CD1c-positive myeloid dendritic cell (primary cell): ENCODE data around the gene NEK1.
"Not testable (repeated sequence)": the region's sequence is repeated elsewhere in the genome, so short reads cannot be mapped to it uniquely, and the experiment has no call there.

Source experiments
- DNase-seq: peaks from one replicate; pipeline ENCODE4 v3.0.0-alpha.2; 2016; ENCODE audit errors: extremely low spot score

The NEK1 gene

GRCh38 chr4:169626331-169627282 is 14.2 kb upstream of the NEK1 start:
- no peak for DNase-seq

- DNase-seq: no peak
These were observed 13.5 kb upstream of the NEK1 start for GRCh38 chr4:169625886-169626285.

- not testable (repeated sequence) for DNase-seq
These were observed 11.6 kb upstream of the NEK1 start for GRCh38 chr4:169624012-169624411.

- DNase-seq: no peak
These were observed 10.2 kb upstream of the NEK1 start for GRCh38 chr4:169622566-169622965.

- peak; percentile 56 for DNase-seq
These were observed 9.5 kb upstream of the NEK1 start for GRCh38 chr4:169621731-169622492.

- DNase-seq: no peak
These were observed 8.5 kb upstream of the NEK1 start for GRCh38 chr4:169620880-169621248.

GRCh38 chr4:169619958-169620879 is 7.8 kb upstream of the NEK1 start, which contains the start of gene CLCN3:
Gene CLCN3 (plus strand): TSS chr4:169620578. CDS start chr4:169635929, 15,351 bp downstream.
- DNase-seq: peak; percentile 99

GRCh38 chr4:169619518-169619957 is 7.2 kb upstream of the NEK1 start:
- DNase-seq: peak; percentile 52

- no peak for DNase-seq
These were observed 6.6 kb upstream of the NEK1 start for GRCh38 chr4:169618986-169619385.

GRCh38 chr4:169618286-169618685 is 5.9 kb upstream of the NEK1 start:
- DNase-seq: peak; percentile 50

GRCh38 chr4:169617306-169617705 is 4.9 kb upstream of the NEK1 start:
- DNase-seq: no peak

- no peak for DNase-seq
These were observed 4.5 kb upstream of the NEK1 start for GRCh38 chr4:169616846-169617245.

- no peak for DNase-seq
These were observed 3.2 kb upstream of the NEK1 start for GRCh38 chr4:169615467-169616106.

GRCh38 chr4:169612871-169613859 is 782 bp upstream of the NEK1 start:
- DNase-seq: peak; percentile 80

GRCh38 chr4:169611157-169611556 is 1.2 kb downstream of the NEK1 start:
- no peak for DNase-seq

- DNase-seq: no peak
These were observed 7.5 kb downstream of the NEK1 start for GRCh38 chr4:169604903-169605331.

GRCh38 chr4:169604131-169604900 is 8.1 kb downstream of the NEK1 start:
- no peak for DNase-seq

GRCh38 chr4:169603312-169603711 is 9.1 kb downstream of the NEK1 start:
- no peak for DNase-seq
